HL-60 (cell line): ENCODE results near the gene ADGRE3.

Experiments
- DNase-seq, 2 experiments: peaks; one replicate each; pipeline ENCODE4 v3.0.0-alpha.2; 2010 to 2020; ENCODE audit warnings: low read depth in 1 of 2, low spot score in 1 of 2
- H3K27ac ChIP-seq: fragments of 250-450 bp; sonication (Bioruptor Pico); replicated peaks from 2 replicates; pipeline ENCODE4 v1.5.1; 2020; ENCODE audit warnings: mild to moderate bottlenecking, moderate library complexity
- H3K27me3 ChIP-seq: fragments of 250-450 bp; sonication (Bioruptor Pico); 2 replicates; pipeline ENCODE4 v1.5.1; 2021; ENCODE audit warnings: mild to moderate bottlenecking, moderate library complexity; ENCODE audit not compliant: insufficient read depth, poor library complexity, severe bottlenecking
- H3K4me3 ChIP-seq: replicated peaks from 2 replicates; pipeline ENCODE4 v1.5.1; 2011; ENCODE audit warnings: mild to moderate bottlenecking, control low read depth, low read length; ENCODE audit not compliant: insufficient read depth
- CTCF ChIP-seq: IDR thresholded peaks from one replicate; pipeline ENCODE4 v1.5.1; 2011; ENCODE audit warnings: low read length, control low read depth, inconsistent platforms; ENCODE audit not compliant: insufficient read depth
- GABPA ChIP-seq: IDR thresholded peaks from 2 replicates; pipeline ENCODE4 v1.6.1; 2012; ENCODE audit warnings: low read depth
- POLR2AphosphoS5 ChIP-seq: IDR thresholded peaks from 2 replicates; pipeline ENCODE4 v1.6.1; 2012; ENCODE audit warnings: low read depth
- REST ChIP-seq: IDR thresholded peaks from 2 replicates; pipeline ENCODE4 v1.6.1; 2012; ENCODE audit warnings: low read depth; ENCODE audit not compliant: insufficient replicate concordance
- SPI1 ChIP-seq: IDR thresholded peaks from 2 replicates; pipeline ENCODE4 v1.6.1; 2012; ENCODE audit warnings: low read depth, mild to moderate bottlenecking, borderline replicate concordance

Gene ADGRE3

GRCh38 chr19:14677464-14677863, 2.8 kb upstream of the ADGRE3 start:
- no peak for TF ChIP-seq POLR2AphosphoS5
- TF ChIP-seq SPI1, result no peak
- no peak for TF ChIP-seq REST
- TF ChIP-seq GABPA, result no peak
- TF ChIP-seq CTCF, result no peak
- no peak overlapping the region for H3K27ac ChIP-seq
- no peaks in the 10 kb centered on the region for H3K27me3 ChIP-seq

GRCh38 chr19:14676762-14677161, 2.1 kb upstream of the ADGRE3 start:
- no peak for DNase-seq
- Histone ChIP-seq H3K4me3 (no peak overlapping the region), H3K27ac (no peak overlapping the region), H3K27me3 (no peaks in the 10 kb centered on the region)
- no peak for TF ChIP-seq GABPA
- TF ChIP-seq REST, result no peak
- no peak for TF ChIP-seq CTCF
- no peak for TF ChIP-seq SPI1
- no peak for TF ChIP-seq POLR2AphosphoS5

More at GRCh38 chr19:14677464-14677863, 2.8 kb upstream of the ADGRE3 start:
- no peak for DNase-seq
- no peak overlapping the region for H3K4me3 ChIP-seq

GRCh38 chr19:14673088-14673487, 1.6 kb downstream of the ADGRE3 start:
- peak in 1 of 2 experiments; percentile 11 for DNase-seq
- Histone ChIP-seq H3K27ac (peak overlapping the region; percentile 53), H3K4me3 (no peak overlapping the region), H3K27me3 (no peaks in the 10 kb centered on the region)
- TF ChIP-seq POLR2AphosphoS5, result no peak
- TF ChIP-seq CTCF, result no peak
- no peak for TF ChIP-seq REST
- TF ChIP-seq GABPA, result no peak
- TF ChIP-seq SPI1, result no peak
